Heart right ventricle (tissue), 16 donors: ENCODE data around the gene MGMT. TPM values are rescaled to one million over a fixed set of nuclear protein-coding genes. Genes with fewer than 3 reads are reported as not detected.

ENCODE experiments used
- ATAC-seq, 8 donors: fragments of 200-7000 bp; cut with Tn5 transposase; one replicate each; pipeline ENCODE4 v1.9.1; 2020; ENCODE audit warnings: mild to moderate bottlenecking in 8 of 8, moderate library complexity in 8 of 8, moderate number of reproducible peaks in 1 of 8
- DNase-seq, 2 donors: peaks; one replicate each; pipeline ENCODE4 v3.0.0-alpha.2; 2020
- H3K27ac ChIP-seq, 10 donors: fragments of 200-600 bp; sonication (generic) in 2 of 10; one replicate each; pipeline versions ENCODE4 v1.5.0 to v1.8.0; 2020 to 2022; ENCODE audit warnings: mild to moderate bottlenecking in 3 of 10
- H3K27me3 ChIP-seq, 7 donors: fragments of 200-600 bp; one replicate each; pipeline ENCODE4 v1.8.0; 2021 to 2022; ENCODE audit warnings: mild to moderate bottlenecking in 2 of 7
- H3K36me3 ChIP-seq, 9 donors: fragments of 200-600 bp; sonication (generic) in 1 of 9; one replicate each; pipeline versions ENCODE4 v1.5.0 to v1.8.0; 2020 to 2022; ENCODE audit warnings: mild to moderate bottlenecking in 2 of 9
- H3K4me1 ChIP-seq, 9 donors: fragments of 200-600 bp; sonication (generic) in 1 of 9; one replicate each; pipeline versions ENCODE4 v1.5.0 to v1.8.0; 2020 to 2022; ENCODE audit warnings: mild to moderate bottlenecking in 4 of 9
- H3K4me3 ChIP-seq, 10 donors: fragments of 200-600 bp; sonication (generic) in 2 of 10; one replicate each; pipeline versions ENCODE4 v1.5.0 to v1.8.0; 2020 to 2022; ENCODE audit warnings: mild to moderate bottlenecking in 7 of 10, moderate library complexity in 2 of 10
- H3K9me3 ChIP-seq, 11 donors: fragments of 200-600 bp in 10 of 11; sonication (generic) in 2 of 11; one replicate each; pipeline versions ENCODE4 v1.5.0 to v1.8.0; 2013 to 2022; ENCODE audit warnings: mild to moderate bottlenecking in 2 of 11, control low read depth in 1 of 11, moderate library complexity in 1 of 11
- CTCF ChIP-seq, 9 donors: fragments of 200-600 bp; sonication (generic) in 2 of 9; IDR thresholded peaks; one replicate each; pipeline versions ENCODE4 v1.5.0 to v1.8.0; 2021 to 2022; ENCODE audit warnings: antibody characterized with exemption in 9 of 9, mild to moderate bottlenecking in 5 of 9, moderate library complexity in 1 of 9
- WGBS, 2 donors: extraction: QIAGEN DNeasy Blood & Tissue Kit; methylation state at CpG; one replicate each; pipeline ENCODE4 v1.1.7; 2013; ENCODE audit warnings: inconsistent platforms in 1 of 2; 5-methylcytosine and 5-hydroxymethylcytosine counted together
- intact Hi-C, 10 donors: fragments of 100-400 bp; cut with DNase I; formaldehyde crosslinking; loops; one replicate each; pipeline versions ENCODE4 v1.11.1 to v1.14.2; 2022
- polyA plus RNA-seq, 2 donors: library from polyadenylated mRNA; stranded (reverse); fragments of 200-250 nt; gene quantifications; one replicate each; pipeline ENCODE4 v1.2.3, GENCODE V29; 2013
- total RNA-seq, 10 donors: library from RNA; stranded (reverse); fragmentation: NEBNext Ultra II Directional in 3 of 10; extraction: Animal tissue kit (Norgen Biotek cat#: 25700) in 3 of 10; gene quantifications; one replicate each; pipeline versions ENCODE4 v1.2.1 to v1.2.4, GENCODE V29; 2021 to 2023
- donor health status: Arrhythmogenic right ventricular cardiomyopathy.
- donor health status: ischemic (EF 13 %, LVEDD 7.1; RV severe dilation, severe dysfunction).
- donor health status: healthy with polysubstance abuse.
- donor health status: DM: no; HTN: yes; CAD: no.
- donor health status: DM: no; HTN: no; CAD: no.
- donor health status: ischemic (EF 25% LVEDD 6.9; RV normal size, moderate dysfunction).
- donor health status: ischemic (EF 25% LVEDD 5.7; RV mildly dilated, moderate dysfunction).
- donor health status: healthy.
- donor health status: DM: yes; HTN: yes; CAD: no.
- donor health status: Ischemic cardiomyopathy.
- donor health status: ischemic (EF 35%, LVEDD 5.7; RV mildly dilated, moderate dysfunction).
- donor health status: nonischemic (EF 11% LVEDD 7.7; RV severe dilation, severe dysfunction).
- donor health status: DM: yes; HTN: yes; CAD: no.
- donor health status: PGD.
- donor health status: ischemic (EF 29% LVEDD 5.4; RV normal size, mild dysfunction).
- donor health status: nonischemic (EF 23%, LVEDD 6.1; RV moderate dilation, normal function).

Gene MGMT
- total and polyA plus RNA-seq, 12 donors = 8.4 to 17.8 (median 12.9) TPM

GRCh38 chr10:129716211-129716681 is 249.2 kb downstream of the MGMT start:
- intact Hi-C loops = no loop called here
- peaks cover 0 to 5% (median 0%) of the 10 kb centered on the region in 9 donors for H3K36me3 ChIP-seq
- ATAC-seq = no peak
- H3K4me1 ChIP-seq = peaks cover 0 to 9% (median 0%) of the 10 kb centered on the region in 9 donors
- H3K9me3 ChIP-seq = peaks cover 0 to 7% (median 0%) of the 10 kb centered on the region in 11 donors
- H3K27ac ChIP-seq = no peak overlapping the region
- 83 to 89% methylated on average over 12 of the region's 12 CpGs for WGBS, 2 donors
- no peak for DNase-seq
- H3K4me3 ChIP-seq = no peak overlapping the region
- no peak for TF ChIP-seq CTCF (IDR thresholded peaks at IDR 0.05)
- no peaks in the 10 kb centered on the region for H3K27me3 ChIP-seq

DNA sequence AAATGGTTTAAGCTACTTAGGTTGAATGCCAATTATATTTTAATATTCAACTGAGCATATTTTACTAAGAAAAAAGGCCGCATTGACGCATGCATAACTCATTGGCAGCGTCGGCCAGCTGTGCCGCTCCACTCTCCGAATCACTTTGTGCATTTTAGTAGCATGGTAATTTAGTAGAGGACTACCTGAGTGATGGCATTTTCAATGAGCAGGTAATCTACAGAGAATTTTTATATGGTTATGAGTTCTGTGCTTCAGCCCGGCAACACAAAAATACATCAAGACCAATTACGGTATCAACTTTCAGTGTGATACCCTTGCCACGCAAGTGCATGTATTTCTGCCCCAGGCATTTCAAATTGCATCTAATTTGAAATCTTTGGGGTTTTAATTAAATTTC is 249.8 kb downstream of the MGMT start:
- Histone ChIP-seq H3K4me3 (no peak overlapping the region), H3K9me3 (peaks cover 0 to 14% (median 4%) of the 10 kb centered on the region in 11 donors), H3K36me3 (peaks cover 0 to 5% (median 0%) of the 10 kb centered on the region in 9 donors), H3K27me3 (no peaks in the 10 kb centered on the region), H3K27ac (no peak overlapping the region), H3K4me1 (peaks cover 0 to 9% (median 0%) of the 10 kb centered on the region in 9 donors)
- TF ChIP-seq CTCF (IDR thresholded peaks at IDR 0.05) = no peak
- intact Hi-C loops = no loop called here
- DNase-seq (no peak), ATAC-seq (no peak)
- WGBS, 2 donors = 97 to 98% methylated on average over 9 of the region's 9 CpGs

GRCh38 chr10:129717816-129718547 is 250.9 kb downstream of the MGMT start:
- no peak for TF ChIP-seq CTCF (IDR thresholded peaks at IDR 0.05)
- intact Hi-C loops = no loop called here
- Histone ChIP-seq H3K4me1 (peaks cover 0 to 9% (median 0%) of the 10 kb centered on the region in 9 donors), H3K4me3 (no peak overlapping the region), H3K27me3 (no peaks in the 10 kb centered on the region), H3K9me3 (peaks cover 0 to 22% (median 8%) of the 10 kb centered on the region in 11 donors), H3K27ac (no peak overlapping the region), H3K36me3 (peaks cover 0 to 5% (median 0%) of the 10 kb centered on the region in 9 donors)
- WGBS, 2 donors = 87 to 88% methylated on average over 14 of the region's 14 CpGs
- ATAC-seq = no peak
- DNase-seq = no peak

DNA sequence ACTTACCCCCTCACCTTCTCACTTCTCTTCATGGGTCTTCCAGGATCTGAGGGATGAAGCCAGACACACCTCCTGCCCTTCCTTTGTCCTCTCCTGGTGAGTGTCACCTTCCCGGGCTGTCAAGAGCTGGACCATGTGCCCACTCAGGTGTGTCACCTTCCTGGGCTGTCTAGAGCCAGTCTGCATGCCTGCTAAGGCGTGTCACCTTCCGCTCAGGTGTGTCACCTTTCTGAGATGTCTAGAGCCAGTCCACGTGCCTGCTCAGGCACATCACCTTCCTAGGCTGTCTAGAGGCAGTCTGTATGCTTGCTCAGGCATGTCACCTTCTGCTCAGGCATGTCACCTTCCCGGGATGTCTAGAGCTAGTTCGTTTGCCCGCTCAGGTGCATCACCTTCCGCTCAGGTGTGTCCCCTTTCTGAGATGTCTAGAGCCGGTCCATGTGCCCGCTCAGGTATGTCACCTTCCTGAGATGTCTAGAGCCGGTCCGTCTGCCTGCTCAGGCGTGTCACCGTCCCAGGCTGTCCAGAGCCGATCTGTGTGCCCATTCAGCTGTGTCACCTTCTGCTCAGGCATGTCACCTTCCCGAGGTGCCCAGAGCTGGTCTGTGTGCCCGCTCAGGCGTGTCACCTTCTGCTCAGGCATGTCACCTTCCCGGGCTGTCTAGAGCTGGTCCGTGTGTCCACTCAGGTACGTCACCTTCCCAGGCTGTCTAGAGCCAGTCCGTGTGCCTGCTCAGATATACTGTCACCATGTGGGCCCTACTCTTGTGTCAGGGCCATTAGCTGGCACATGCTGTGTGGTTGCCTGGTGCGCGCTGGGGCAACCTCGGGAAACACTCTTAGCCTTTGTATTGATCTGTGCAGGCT is 251.7 kb downstream of the MGMT start:
- intact Hi-C loops = no loop called here
- Histone ChIP-seq H3K4me3 (no peak overlapping the region), H3K27me3 (no peaks in the 10 kb centered on the region), H3K36me3 (peaks cover 0 to 5% (median 0%) of the 10 kb centered on the region in 9 donors), H3K4me1 (peaks cover 0 to 9% (median 0%) of the 10 kb centered on the region in 9 donors), H3K27ac (no peak overlapping the region), H3K9me3 (peaks cover 0 to 24% (median 8%) of the 10 kb centered on the region in 11 donors)
- 95 to 97% methylated on average over 25 of the region's 25 CpGs for WGBS, 2 donors
- TF ChIP-seq CTCF (IDR thresholded peaks at IDR 0.05) = no peak
- ATAC-seq (no peak), DNase-seq (no peak)
